ENCODE results near the gene NOS2. TPM values are rescaled to one million over a fixed set of nuclear protein-coding genes. Genes with fewer than 3 reads are reported as not detected.
"Not testable (repeated sequence)": the region's sequence is repeated elsewhere in the genome, so short reads cannot be mapped to it uniquely, and the experiment has no call there.

The NOS2 gene
- polyA plus RNA-seq, 3 donors from 2014 or later = not detected

- DNase-seq = no peak
- Mint-ChIP-seq H3K27me3 (ENCODE audit: low read depth in 3 of 3) (no peaks in the 10 kb centered on the region), H3K4me3 (no peak overlapping the region), H3K4me1 (no peaks in the 10 kb centered on the region), H3K36me3 (no peaks in the 10 kb centered on the region), H3K27ac (no peak overlapping the region), H3K9me3 (no peaks in the 10 kb centered on the region)
These were observed 48.5 kb downstream of the NOS2 start for GRCh38 chr17:27751622-27752490.

GRCh38 chr17:27751166-27751565 lies 49.2 kb downstream of the NOS2 start:
- Mint-ChIP-seq H3K9me3 (no peaks in the 10 kb centered on the region), H3K27ac (no peak overlapping the region), H3K27me3 (ENCODE audit: low read depth in 3 of 3) (no peaks in the 10 kb centered on the region), H3K36me3 (no peaks in the 10 kb centered on the region), H3K4me1 (no peaks in the 10 kb centered on the region), H3K4me3 (no peak overlapping the region)
- no peak for DNase-seq

GRCh38 chr17:27749562-27750150 lies 50.7 kb downstream of the NOS2 start:
- not testable (repeated sequence) for H3K9me3 Mint-ChIP-seq; H3K27me3 Mint-ChIP-seq (ENCODE audit: low read depth in 3 of 3); H3K4me3 Mint-ChIP-seq; H3K36me3 Mint-ChIP-seq; H3K27ac Mint-ChIP-seq; DNase-seq; H3K4me1 Mint-ChIP-seq

- H3K27ac Mint-ChIP-seq = no peak overlapping the region
- H3K9me3 Mint-ChIP-seq = no peaks in the 10 kb centered on the region
- H3K4me1 Mint-ChIP-seq = no peaks in the 10 kb centered on the region
- H3K4me3 Mint-ChIP-seq = no peak overlapping the region
- H3K27me3 Mint-ChIP-seq (ENCODE audit: low read depth in 3 of 3) = no peaks in the 10 kb centered on the region
- no peaks in the 10 kb centered on the region for H3K36me3 Mint-ChIP-seq
- DNase-seq = no peak
These were observed 51.9 kb downstream of the NOS2 start for GRCh38 chr17:27748360-27748825.

GRCh38 chr17:27747462-27748359 lies 52.6 kb downstream of the NOS2 start:
- no peak for DNase-seq
- Mint-ChIP-seq H3K36me3 (no peaks in the 10 kb centered on the region), H3K9me3 (no peaks in the 10 kb centered on the region), H3K4me1 (no peaks in the 10 kb centered on the region), H3K27ac (no peak overlapping the region), H3K27me3 (ENCODE audit: low read depth in 3 of 3) (no peaks in the 10 kb centered on the region), H3K4me3 (no peak overlapping the region)

GRCh38 chr17:27746881-27747280 lies 53.4 kb downstream of the NOS2 start:
- no peaks in the 10 kb centered on the region for H3K36me3 Mint-ChIP-seq
- H3K4me1 Mint-ChIP-seq = no peaks in the 10 kb centered on the region
- no peak overlapping the region for H3K27ac Mint-ChIP-seq
- H3K9me3 Mint-ChIP-seq = no peaks in the 10 kb centered on the region
- H3K27me3 Mint-ChIP-seq (ENCODE audit: low read depth in 3 of 3) = no peaks in the 10 kb centered on the region
- H3K4me3 Mint-ChIP-seq = no peak overlapping the region
- no peak for DNase-seq

- H3K27me3 Mint-ChIP-seq (ENCODE audit: low read depth in 3 of 3); DNase-seq; H3K9me3 Mint-ChIP-seq; H3K36me3 Mint-ChIP-seq; H3K4me1 Mint-ChIP-seq; H3K4me3 Mint-ChIP-seq; H3K27ac Mint-ChIP-seq: not testable (repeated sequence)
These were observed 54.0 kb downstream of the NOS2 start for GRCh38 chr17:27746320-27746719.

- H3K4me3 Mint-ChIP-seq; DNase-seq; H3K4me1 Mint-ChIP-seq; H3K9me3 Mint-ChIP-seq; H3K27me3 Mint-ChIP-seq (ENCODE audit: low read depth in 3 of 3); H3K36me3 Mint-ChIP-seq; H3K27ac Mint-ChIP-seq: not testable (repeated sequence)
These were observed 55.0 kb downstream of the NOS2 start for GRCh38 chr17:27745207-27745830.

GRCh38 chr17:27743281-27743885 lies 56.9 kb downstream of the NOS2 start:
- H3K9me3 Mint-ChIP-seq = no peaks in the 10 kb centered on the region
- no peaks in the 10 kb centered on the region for H3K36me3 Mint-ChIP-seq
- no peak for DNase-seq
- no peaks in the 10 kb centered on the region for H3K4me1 Mint-ChIP-seq
- H3K4me3 Mint-ChIP-seq = no peak overlapping the region
- H3K27me3 Mint-ChIP-seq (ENCODE audit: low read depth in 3 of 3) = peaks cover 0 to 2% (median 0%) of the 10 kb centered on the region in 3 donors
- no peak overlapping the region for H3K27ac Mint-ChIP-seq

- Mint-ChIP-seq H3K9me3 (no peaks in the 10 kb centered on the region), H3K36me3 (no peaks in the 10 kb centered on the region), H3K27me3 (ENCODE audit: low read depth in 3 of 3) (peaks cover 0 to 2% (median 0%) of the 10 kb centered on the region in 3 donors), H3K4me1 (no peaks in the 10 kb centered on the region), H3K27ac (no peak overlapping the region), H3K4me3 (no peak overlapping the region)
- no peak for DNase-seq
These were observed 58.3 kb downstream of the NOS2 start for GRCh38 chr17:27741971-27742575.

GRCh38 chr17:27741361-27741861 lies 58.9 kb downstream of the NOS2 start:
- DNase-seq = no peak
- H3K4me1 Mint-ChIP-seq = no peaks in the 10 kb centered on the region
- H3K27me3 Mint-ChIP-seq (ENCODE audit: low read depth in 3 of 3) = peaks cover 0 to 2% (median 0%) of the 10 kb centered on the region in 3 donors
- no peak overlapping the region for H3K4me3 Mint-ChIP-seq
- no peaks in the 10 kb centered on the region for H3K36me3 Mint-ChIP-seq
- no peak overlapping the region for H3K27ac Mint-ChIP-seq
- no peaks in the 10 kb centered on the region for H3K9me3 Mint-ChIP-seq

- not testable (repeated sequence) for H3K4me3 Mint-ChIP-seq; H3K36me3 Mint-ChIP-seq; H3K9me3 Mint-ChIP-seq; H3K27ac Mint-ChIP-seq; DNase-seq; H3K27me3 Mint-ChIP-seq (ENCODE audit: low read depth in 3 of 3); H3K4me1 Mint-ChIP-seq
These were observed 59.8 kb downstream of the NOS2 start for GRCh38 chr17:27740541-27740940.

GRCh38 chr17:27733773-27734172 lies 66.6 kb downstream of the NOS2 start:
- H3K36me3 Mint-ChIP-seq = no peaks in the 10 kb centered on the region
- no peak overlapping the region for H3K4me3 Mint-ChIP-seq
- no peak overlapping the region for H3K27ac Mint-ChIP-seq
- peaks cover 0 to 10% (median 0%) of the 10 kb centered on the region in 3 donors for H3K27me3 Mint-ChIP-seq (ENCODE audit: low read depth in 3 of 3)
- H3K4me1 Mint-ChIP-seq = no peaks in the 10 kb centered on the region
- no peak for DNase-seq
- H3K9me3 Mint-ChIP-seq = no peaks in the 10 kb centered on the region

All from immature natural killer cell (primary cell).